HG03521 (cell line): ENCODE results near the gene CSF1R.
"Not testable (repeated sequence)": the region's sequence is repeated elsewhere in the genome, so short reads cannot be mapped to it uniquely, and the experiment has no call there.

Source experiments
- ATAC-seq: cut with Tn5 transposase; IDR thresholded peaks from one replicate; pipeline ENCODE4 v1.9.1; 2021; ENCODE audit warnings: mild to moderate bottlenecking, moderate library complexity; ENCODE audit not compliant: unreplicated experiment

The CSF1R gene

GRCh38 chr5:150057511-150057910, 28.8 kb downstream of the CSF1R start:
- ATAC-seq: no peak

- no peak for ATAC-seq
Observed at GRCh38 chr5:150057052-150057451, 29.3 kb downstream of the CSF1R start.

- ATAC-seq: no peak
Observed at GRCh38 chr5:150056075-150056443, 30.3 kb downstream of the CSF1R start.

- ATAC-seq: no peak
Observed at GRCh38 chr5:150055326-150056074, 30.9 kb downstream of the CSF1R start.

- no peak for ATAC-seq
Observed at GRCh38 chr5:150054569-150054968, 31.8 kb downstream of the CSF1R start.

- ATAC-seq: no peak
Observed at GRCh38 chr5:150053713-150054392, 32.5 kb downstream of the CSF1R start.

- no peak for ATAC-seq
Observed at GRCh38 chr5:150052956-150053712, 33.2 kb downstream of the CSF1R start.

GRCh38 chr5:150052226-150052955, 34.0 kb downstream of the CSF1R start:
- no peak for ATAC-seq

- ATAC-seq: no peak
Observed at GRCh38 chr5:150051657-150052195, 34.6 kb downstream of the CSF1R start.

GRCh38 chr5:150050172-150050811, 36.1 kb downstream of the CSF1R start:
- ATAC-seq: not testable (repeated sequence)

- no peak for ATAC-seq
Observed at GRCh38 chr5:150046031-150046430, 40.3 kb downstream of the CSF1R start.

GRCh38 chr5:150045549-150045948, 40.8 kb downstream of the CSF1R start:
- ATAC-seq: no peak

- no peak for ATAC-seq
Observed at GRCh38 chr5:150044712-150045111, 41.6 kb downstream of the CSF1R start.

- ATAC-seq: no peak
Observed at GRCh38 chr5:150044329-150044681, 42.0 kb downstream of the CSF1R start.

GRCh38 chr5:150043657-150044328, 42.6 kb downstream of the CSF1R start:
- no peak for ATAC-seq

GRCh38 chr5:150042459-150042858, 43.9 kb downstream of the CSF1R start:
- ATAC-seq: no peak

- ATAC-seq: no peak
Observed at GRCh38 chr5:150038547-150038946, 47.8 kb downstream of the CSF1R start.

- ATAC-seq: no peak
Observed at GRCh38 chr5:150036513-150036912, 49.8 kb downstream of the CSF1R start.

- ATAC-seq: peak; percentile 67
Observed at GRCh38 chr5:150035139-150035895, 51.0 kb downstream of the CSF1R start.
